HepG2 (cell line): Measurements from ENCODE around the gene CEBPB. TPM values are rescaled to one million over a fixed set of nuclear protein-coding genes. Genes with fewer than 3 reads are reported as not detected.

Experiments
- GLMP ChIP-seq: sonication (generic); formaldehyde crosslinking; IDR thresholded peaks from 2 replicates; pipeline ENCODE4 v1.9.0; 2021; ENCODE audit warnings: missing genetic modification reagents, mild to moderate bottlenecking, borderline replicate concordance
- HIC2 ChIP-seq: sonication (generic); formaldehyde crosslinking; IDR thresholded peaks from 2 replicates; pipeline ENCODE4 v1.9.0; 2022; ENCODE audit warnings: low read depth, missing genetic modification reagents
- JUNB ChIP-seq: sonication (generic); formaldehyde crosslinking; IDR thresholded peaks from 2 replicates; pipeline ENCODE4 v1.8.0; 2022; ENCODE audit warnings: missing genetic modification reagents, mild to moderate bottlenecking, borderline replicate concordance
- KLF13 ChIP-seq: sonication (generic); formaldehyde crosslinking; IDR thresholded peaks from 2 replicates; pipeline ENCODE4 v1.4.0; 2020; ENCODE audit warnings: mild to moderate bottlenecking, missing genetic modification reagents
- LRRFIP1 ChIP-seq: sonication (generic); formaldehyde crosslinking; conservative IDR thresholded peaks from 2 replicates; pipeline ENCODE4 v1.4.0; 2020; ENCODE audit warnings: missing genetic modification reagents
- NFATC3 ChIP-seq: sonication (generic); formaldehyde crosslinking; IDR thresholded peaks from 2 replicates; pipeline ENCODE4 v1.5.1; 2020; ENCODE audit warnings: mild to moderate bottlenecking, missing genetic modification reagents
- SOX6 ChIP-seq, 2 experiments: fragments of 450-650 bp in 1 of 2; sonication (generic) in 1 of 2; formaldehyde crosslinking in 1 of 2; IDR thresholded peaks; 2 replicates each; pipeline versions ENCODE4 v1.4.0 to v1.6.1; 2017 to 2020; ENCODE audit warnings: antibody characterized with exemption in 1 of 2, mild to moderate bottlenecking in 1 of 2, missing genetic modification reagents in 1 of 2
- ZBTB7B ChIP-seq: sonication (generic); formaldehyde crosslinking; IDR thresholded peaks from 2 replicates; pipeline ENCODE4 v1.4.0; 2020; ENCODE audit warnings: missing genetic modification reagents
- ZNF124 ChIP-seq: sonication (generic); formaldehyde crosslinking; IDR thresholded peaks from 2 replicates; pipeline ENCODE4 v1.4.0; 2020; ENCODE audit warnings: missing genetic modification reagents
- ZNF180 ChIP-seq: sonication (generic); formaldehyde crosslinking; IDR thresholded peaks from 2 replicates; pipeline ENCODE4 v1.4.0; 2020; ENCODE audit warnings: low read depth, missing genetic modification reagents, borderline replicate concordance
- ZNF280B ChIP-seq: sonication (generic); formaldehyde crosslinking; IDR thresholded peaks from 2 replicates; pipeline ENCODE4 v1.5.0; 2020; ENCODE audit warnings: missing genetic modification reagents, mild to moderate bottlenecking, borderline replicate concordance
- ZNF431 ChIP-seq: sonication (generic); formaldehyde crosslinking; IDR thresholded peaks from 2 replicates; pipeline ENCODE4 v1.9.0; 2022; ENCODE audit warnings: missing genetic modification reagents, low read depth, mild to moderate bottlenecking, borderline replicate concordance
- ZNF839 ChIP-seq: sonication (generic); formaldehyde crosslinking; IDR thresholded peaks from 2 replicates; pipeline ENCODE4 v1.4.0; 2020; ENCODE audit warnings: missing genetic modification reagents, mild to moderate bottlenecking, borderline replicate concordance
- ZSCAN22 ChIP-seq: sonication (generic); formaldehyde crosslinking; IDR thresholded peaks from 2 replicates; pipeline ENCODE4 v1.4.0; 2020; ENCODE audit warnings: mild to moderate bottlenecking, missing genetic modification reagents
- polyA plus RNA-seq, 8 experiments: library from polyadenylated mRNA; depleted of rRNA in 3 of 8; stranded (reverse) in 7 of 8; unstranded in 1 of 8; fragments of >200 nt; fragmentation: Illumina TruSeq in 4 of 8; extraction: Trizol in 4 of 8; gene quantifications; 2 replicates each; pipeline versions ENCODE4 v1.2.1 to v1.2.3, GENCODE V29; 2011 to 2016; ENCODE audit warnings: low read depth in 4 of 8, missing spikeins in 1 of 8, mixed read lengths in 1 of 8; ENCODE audit not compliant: insufficient read depth in 1 of 8
- total RNA-seq, 5 experiments: library from RNA; depleted of rRNA; stranded (reverse); fragments of >200 nt; fragmentation: Illumina TruSeq; extraction: Trizol; gene quantifications; 2 replicates each; pipeline ENCODE4 v1.2.3, GENCODE V29; 2016; ENCODE audit warnings: low read depth in 1 of 5

The CEBPB gene
- total and polyA plus RNA-seq, 2 of the 13 experiments (the other 11 are each of a cell fraction or from before 2014, with no cell fraction given) = 18.5 to 28.2 TPM

DNA sequence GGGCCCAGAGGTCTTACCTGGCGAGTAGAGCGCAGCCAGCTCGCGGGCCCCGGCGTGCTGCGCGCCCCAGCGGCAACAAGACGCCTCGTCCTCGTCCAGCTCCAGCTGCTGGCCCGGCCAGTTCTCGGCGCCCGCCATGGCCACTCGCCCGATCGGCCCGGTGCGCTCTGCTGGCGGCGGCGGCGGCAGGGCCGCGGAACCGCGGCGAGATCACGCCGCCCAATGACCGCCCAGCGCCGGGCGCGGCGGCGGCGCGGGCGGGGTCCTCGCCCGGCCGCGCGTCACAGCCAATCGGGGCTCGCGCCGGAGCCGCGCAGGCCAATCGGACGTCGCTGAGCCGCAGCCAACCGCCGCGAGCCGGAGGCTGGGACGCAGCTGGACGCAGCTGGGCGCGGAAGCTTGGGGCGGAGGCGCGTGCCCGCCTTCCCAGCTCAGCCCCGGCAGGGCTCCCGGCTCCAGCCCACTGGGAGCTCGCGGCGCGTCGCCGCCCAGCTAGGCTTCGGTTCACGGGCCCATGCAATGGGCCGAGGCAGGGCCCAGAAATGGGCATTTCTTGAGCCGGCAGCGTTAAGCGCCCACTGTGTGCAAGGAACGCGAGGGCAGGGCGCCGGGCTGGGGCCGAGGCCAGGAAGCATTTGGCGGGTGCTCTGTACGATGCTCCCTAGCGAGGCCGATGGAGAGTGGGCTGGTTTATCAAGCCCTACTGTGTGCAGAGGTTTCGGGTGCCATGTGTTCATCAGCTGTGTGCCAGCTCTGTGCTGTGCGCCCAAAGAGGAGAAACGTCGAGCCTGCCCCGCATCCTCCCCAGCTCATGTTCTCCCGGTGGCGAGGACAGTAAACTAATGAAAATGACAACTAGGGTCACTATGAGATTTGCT, 36.9 kb upstream of the CEBPB start, which contains the start of gene PEDS1 (continued):
- TF ChIP-seq GLMP (CRISPR knock-in tag) (no peak), LRRFIP1 (CRISPR knock-in tag) (0 out of 2 replicates have a peak, but pooled peaks have one; percentile 52), ZNF280B (CRISPR knock-in tag) (peak; percentile 91), ZBTB7B (peak; percentile 82), KLF13 (CRISPR knock-in tag) (peak; percentile 95), HIC2 (CRISPR knock-in tag) (peak; percentile 66), ZNF124 (peak; percentile 90), ZSCAN22 (CRISPR knock-in tag) (peak; percentile 89), ZNF180 (CRISPR knock-in tag) (no peak), JUNB (peak; percentile 64; the same call in 1 of the 2 replicates), NFATC3 (CRISPR knock-in tag) (peak; percentile 44; the same call in 1 of the 2 replicates), ZNF431 (CRISPR knock-in tag) (peak; percentile 98), SOX6 (IDR thresholded peaks at IDR 0.05) (no peak), SOX6 (CRISPR knock-in tag; IDR thresholded peaks at IDR 0.05) (peak; percentile 64), ZNF839 (CRISPR knock-in tag) (no peak)
